GM18873 (cell line): Measurements from ENCODE around the gene DAD1.
A peak's percentile ranks its signal among the peaks of the same experiment; 100 is the strongest.

Experiments
- ATAC-seq: cut with Tn5 transposase; IDR thresholded peaks from one replicate; pipeline ENCODE4 v1.9.1; 2021; ENCODE audit warnings: mild to moderate bottlenecking, moderate library complexity, moderate number of reproducible peaks; ENCODE audit not compliant: unreplicated experiment, low FRiP score

DAD1 gene

GRCh38 chr14:22539831-22540230 lies 49.2 kb downstream of the DAD1 start:
- no peak for ATAC-seq

GRCh38 chr14:22538671-22539228 lies 50.3 kb downstream of the DAD1 start:
- ATAC-seq = no peak

GRCh38 chr14:22537436-22538310 lies 51.4 kb downstream of the DAD1 start:
- no peak for ATAC-seq

GRCh38 chr14:22536853-22537338 lies 52.1 kb downstream of the DAD1 start:
- no peak for ATAC-seq

GRCh38 chr14:22535916-22536315 lies 53.1 kb downstream of the DAD1 start:
- no peak for ATAC-seq

- no peak for ATAC-seq
Observed at GRCh38 chr14:22535126-22535525, 53.9 kb downstream of the DAD1 start.

- no peak for ATAC-seq
Observed at GRCh38 chr14:22534547-22534946, 54.5 kb downstream of the DAD1 start.

- no peak for ATAC-seq
Observed at GRCh38 chr14:22533739-22534359, 55.2 kb downstream of the DAD1 start.

- ATAC-seq = no peak
Observed at GRCh38 chr14:22533057-22533704, 55.8 kb downstream of the DAD1 start.

- ATAC-seq = no peak
Observed at GRCh38 chr14:22532345-22533056, 56.5 kb downstream of the DAD1 start.

GRCh38 chr14:22531451-22532344 lies 57.3 kb downstream of the DAD1 start:
- peak; percentile 48 for ATAC-seq

GRCh38 chr14:22530127-22530526 lies 58.9 kb downstream of the DAD1 start:
- ATAC-seq = no peak

- no peak for ATAC-seq
Observed at GRCh38 chr14:22526744-22527143, 62.3 kb downstream of the DAD1 start.

GRCh38 chr14:22526218-22526617 lies 62.8 kb downstream of the DAD1 start:
- ATAC-seq = no peak

- no peak for ATAC-seq
Observed at GRCh38 chr14:22524784-22525161, 64.3 kb downstream of the DAD1 start.

- ATAC-seq = no peak
Observed at GRCh38 chr14:22524115-22524783, 64.8 kb downstream of the DAD1 start.

- ATAC-seq = no peak
Observed at GRCh38 chr14:22523283-22523682, 65.7 kb downstream of the DAD1 start.

GRCh38 chr14:22522466-22522957 lies 66.5 kb downstream of the DAD1 start:
- ATAC-seq = no peak
